ENCODE measurements around the gene ZCWPW1. TPM values are rescaled to one million over a fixed set of nuclear protein-coding genes. Genes with fewer than 3 reads are reported as not detected.

The ZCWPW1 gene
- total RNA-seq, 1 experiment from 2014 or later = 0.45 TPM

- H3K4me1 ChIP-seq (ENCODE audit: insufficient read depth, low read length, poor library complexity, severe bottlenecking) = peaks cover 8% of the 10 kb centered on the region
- no peaks in the 10 kb centered on the region for H3K27me3 ChIP-seq (replicated peaks; ENCODE audit: insufficient read depth, low read depth, low read length, poor library complexity)
- CTCF ChIA-PET = no interaction called here
- no peak within 1 kb of the TSS for H3K4me3 ChIP-seq (ENCODE audit: low read depth, low read length, poor library complexity, severe bottlenecking)
- intact Hi-C loops (cut with micrococcal nuclease; ENCODE audit: unreplicated experiment) = no loop called here
- POLR2A ChIA-PET (ENCODE audit: low non-redundant PET) = no interaction called here
- no peaks in the 10 kb centered on the region for H3K9me3 ChIP-seq (ENCODE audit: low read depth, low read length, poor library complexity, severe bottlenecking)
- TF ChIP-seq EZH2 (IDR thresholded peaks at IDR 0.05; ENCODE audit: borderline replicate concordance, low read depth, low read length, poor library complexity, severe bottlenecking) (no peak), CTCF (conservative IDR thresholded peaks at IDR 0.05; ENCODE audit: low read depth, low read length) (no peak)
- DNase-seq (ENCODE audit: low spot score) = no peak
- no peak within 1 kb of the TSS for H3K27ac ChIP-seq (ENCODE audit: low read depth, low read length, poor library complexity, severe bottlenecking)
- no TSS peak for BruUV-seq (replicated peaks)
- H3K36me3 ChIP-seq (ENCODE audit: insufficient read depth, low read length, poor library complexity, severe bottlenecking) = peaks cover 6% of the 10 kb centered on the region
These were observed 35.7 kb upstream of the ZCWPW1 start, which contains the start of gene SPACDR for GRCh38 chr7:100464210-100464660. Gene SPACDR, minus strand, starts transcription at chr7:100464260. Its CDS starts 235 bp downstream, at chr7:100464025.

GRCh38 chr7:100457033-100457432, 28.5 kb upstream of the ZCWPW1 start:
- no TSS peak for BruUV-seq (replicated peaks)
- POLR2A ChIA-PET (ENCODE audit: low non-redundant PET) = no interaction called here
- no peaks in the 10 kb centered on the region for H3K9me3 ChIP-seq (ENCODE audit: low read depth, low read length, poor library complexity, severe bottlenecking)
- intact Hi-C loops (cut with micrococcal nuclease; ENCODE audit: unreplicated experiment) = no loop called here
- no peaks in the 10 kb centered on the region for H3K27me3 ChIP-seq (replicated peaks; ENCODE audit: insufficient read depth, low read depth, low read length, poor library complexity)
- TF ChIP-seq EZH2 (IDR thresholded peaks at IDR 0.05; ENCODE audit: borderline replicate concordance, low read depth, low read length, poor library complexity, severe bottlenecking) = no peak
- no peak for TF ChIP-seq CTCF (conservative IDR thresholded peaks at IDR 0.05; ENCODE audit: low read depth, low read length)
- no peak for DNase-seq (ENCODE audit: low spot score)
- CTCF ChIA-PET = no interaction called here
- H3K4me3 ChIP-seq (ENCODE audit: low read depth, low read length, poor library complexity, severe bottlenecking) = no peak overlapping the region
- H3K27ac ChIP-seq (ENCODE audit: low read depth, low read length, poor library complexity, severe bottlenecking) = no peak overlapping the region
- H3K36me3 ChIP-seq (ENCODE audit: insufficient read depth, low read length, poor library complexity, severe bottlenecking) = no peaks in the 10 kb centered on the region
- H3K4me1 ChIP-seq (ENCODE audit: insufficient read depth, low read length, poor library complexity, severe bottlenecking) = no peaks in the 10 kb centered on the region

- no peak for DNase-seq (ENCODE audit: low spot score)
- Histone ChIP-seq H3K27ac (ENCODE audit: low read depth, low read length, poor library complexity, severe bottlenecking) (no peak overlapping the region), H3K4me3 (ENCODE audit: low read depth, low read length, poor library complexity, severe bottlenecking) (no peak overlapping the region), H3K27me3 (replicated peaks; ENCODE audit: insufficient read depth, low read depth, low read length, poor library complexity) (no peaks in the 10 kb centered on the region), H3K4me1 (ENCODE audit: insufficient read depth, low read length, poor library complexity, severe bottlenecking) (no peaks in the 10 kb centered on the region), H3K9me3 (ENCODE audit: low read depth, low read length, poor library complexity, severe bottlenecking) (no peaks in the 10 kb centered on the region), H3K36me3 (ENCODE audit: insufficient read depth, low read length, poor library complexity, severe bottlenecking) (no peaks in the 10 kb centered on the region)
- BruUV-seq (replicated peaks) = no TSS peak
- intact Hi-C loops (cut with micrococcal nuclease; ENCODE audit: unreplicated experiment) = no loop called here
- POLR2A ChIA-PET (ENCODE audit: low non-redundant PET) = no interaction called here
- no peak for TF ChIP-seq CTCF (conservative IDR thresholded peaks at IDR 0.05; ENCODE audit: low read depth, low read length)
- TF ChIP-seq EZH2 (IDR thresholded peaks at IDR 0.05; ENCODE audit: borderline replicate concordance, low read depth, low read length, poor library complexity, severe bottlenecking) = no peak
- CTCF ChIA-PET = no interaction called here
These were observed 28.1 kb upstream of the ZCWPW1 start for GRCh38 chr7:100456562-100456961.

All from A673 (cell line).